GM19239 (cell line): ENCODE results near the gene RBM38.
A peak's percentile ranks its signal among the peaks of the same experiment; 100 is the strongest.
"Not testable (repeated sequence)": the region's sequence is repeated elsewhere in the genome, so short reads cannot be mapped to it uniquely, and the experiment has no call there.

Source experiments
- DNase-seq: peaks from one replicate; pipeline ENCODE4 v3.0.0; 2011; ENCODE audit warnings: low spot score; ENCODE audit not compliant: insufficient read length
- FAIRE-seq: peaks from 2 replicates; lab custom pipeline; 2011; peaks lifted over from hg19 to GRCh38; lab: Jason Lieb, UNC

Gene RBM38

DNA sequence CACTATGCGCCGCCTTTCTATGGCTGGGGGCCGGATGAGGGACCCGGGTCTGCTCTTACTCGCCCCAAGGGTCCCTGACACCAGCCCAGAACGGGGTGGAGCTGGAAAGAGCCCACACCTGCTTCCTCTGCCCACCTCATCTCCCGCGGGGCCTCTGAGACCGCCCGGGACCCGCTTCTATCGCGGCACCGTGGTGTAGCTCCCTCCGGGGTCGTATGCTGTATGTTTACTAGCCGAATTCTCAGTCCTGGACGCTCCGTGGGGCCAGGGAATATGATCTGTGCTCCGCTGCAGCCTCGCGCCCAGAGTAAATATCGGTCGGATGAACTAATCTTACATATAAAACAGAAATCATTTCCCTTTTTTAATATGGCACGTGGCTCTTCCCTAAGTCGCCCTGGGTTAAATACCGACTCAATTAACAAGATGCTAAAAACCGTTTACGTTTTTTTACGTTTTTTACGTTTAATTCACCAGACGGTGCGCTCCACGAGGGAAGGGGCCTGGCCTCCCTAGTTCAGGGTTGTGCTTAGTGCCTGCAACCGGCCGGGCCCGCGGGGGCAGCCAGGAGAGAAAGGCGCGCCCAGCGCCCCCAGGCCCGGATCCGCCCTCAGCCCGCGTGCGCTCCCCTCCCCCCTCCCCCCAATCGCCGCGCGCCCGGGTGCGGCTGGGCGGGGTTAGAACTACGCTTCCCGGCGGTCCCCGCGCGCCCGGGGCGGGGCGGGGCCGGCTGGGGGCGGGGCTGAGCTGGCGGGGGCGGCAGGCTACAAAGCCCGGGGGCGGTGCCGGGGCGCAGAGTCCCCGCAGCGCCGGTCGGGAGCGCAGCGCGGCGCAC is at the start of gene RBM38:
RBM38 (plus strand) TSS at position 793 of the 835 bp plus-strand sequence. CDS start 186 bp downstream, outside the sequence.
- DNase-seq (peak; percentile 87), FAIRE-seq (peak; percentile 70)

DNA sequence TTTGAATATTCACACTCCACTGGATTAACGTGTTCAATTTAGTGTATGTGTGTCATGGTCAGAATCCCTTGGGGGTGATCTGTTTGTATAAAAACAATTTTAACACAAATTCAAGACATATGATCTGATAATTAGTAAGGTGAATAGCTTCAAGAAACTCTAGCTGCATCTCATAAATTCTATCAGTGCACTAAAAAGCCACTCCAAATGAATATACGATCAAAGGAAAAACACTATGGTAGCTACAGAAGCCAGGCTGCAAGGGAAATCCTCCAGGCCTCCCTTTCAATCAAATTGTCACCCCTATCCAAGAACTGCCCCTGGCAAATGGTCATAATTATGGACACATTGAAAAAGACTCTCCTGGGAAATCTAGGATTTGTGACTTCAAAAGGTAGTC is 49.5 kb upstream of the RBM38 start:
- FAIRE-seq: no peak

DNA sequence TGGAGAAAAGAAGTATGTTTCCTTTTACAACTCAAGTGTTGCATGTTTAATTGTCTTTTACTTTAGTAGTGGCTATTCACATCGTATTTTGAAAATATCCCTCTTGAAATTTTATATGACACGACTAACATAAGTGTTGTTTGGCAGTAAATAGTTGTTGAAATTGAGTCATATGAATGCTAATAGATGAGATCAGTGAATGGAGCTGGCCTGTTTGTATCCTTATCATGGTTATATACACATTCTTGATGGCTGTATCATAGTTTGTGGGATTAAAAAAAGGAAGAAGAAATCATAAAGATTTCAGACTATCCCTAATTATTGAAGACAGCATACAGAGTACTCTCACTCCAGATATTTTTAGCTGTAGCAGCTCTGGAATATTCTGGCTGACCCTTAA is 48.4 kb upstream of the RBM38 start:
- FAIRE-seq: no peak
- DNase-seq: no peak

More for the DNA sequence above, 49.5 kb upstream of the RBM38 start:
- DNase-seq: no peak

DNA sequence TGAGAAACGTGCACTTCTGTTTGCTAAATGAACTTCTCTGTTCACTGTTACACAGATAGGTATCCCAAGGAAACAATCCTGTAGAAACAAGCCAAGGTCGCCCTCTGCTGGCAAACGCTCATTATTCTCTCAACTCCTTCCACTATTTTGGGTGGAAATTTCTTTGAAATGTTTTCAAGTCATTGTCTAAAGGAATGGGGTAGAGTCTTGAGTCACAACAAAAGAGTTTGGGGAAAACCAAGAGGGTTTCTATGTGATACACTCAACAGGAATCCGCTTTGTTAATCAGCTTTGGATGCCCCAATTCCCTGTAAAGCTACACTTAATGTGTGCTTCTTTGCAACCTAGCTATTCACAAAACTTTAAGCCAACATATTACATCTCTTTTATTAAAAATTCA is 44.7 kb upstream of the RBM38 start:
- FAIRE-seq: peak; percentile 88

DNA sequence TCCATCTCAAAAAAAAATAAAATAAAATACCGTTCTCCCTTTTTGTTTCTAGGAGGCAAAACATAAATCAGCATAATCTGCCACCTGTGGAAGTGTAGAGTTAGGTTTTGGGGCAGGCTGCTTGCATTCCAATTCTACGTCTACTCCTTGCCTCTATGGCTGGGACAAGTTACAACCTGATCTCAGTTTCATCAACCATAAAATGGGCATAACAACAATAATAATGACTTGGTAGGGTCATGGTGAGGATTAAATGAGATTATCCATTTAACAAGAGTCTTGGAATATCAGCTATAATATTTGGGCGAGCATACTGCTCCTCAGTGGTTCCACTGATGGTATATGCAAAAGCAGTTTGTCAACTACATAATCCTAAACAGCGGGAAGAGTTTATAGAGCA is 43.8 kb upstream of the RBM38 start:
- FAIRE-seq: no peak
- no peak for DNase-seq

More for the DNA sequence above, 44.7 kb upstream of the RBM38 start:
- no peak for DNase-seq

DNA sequence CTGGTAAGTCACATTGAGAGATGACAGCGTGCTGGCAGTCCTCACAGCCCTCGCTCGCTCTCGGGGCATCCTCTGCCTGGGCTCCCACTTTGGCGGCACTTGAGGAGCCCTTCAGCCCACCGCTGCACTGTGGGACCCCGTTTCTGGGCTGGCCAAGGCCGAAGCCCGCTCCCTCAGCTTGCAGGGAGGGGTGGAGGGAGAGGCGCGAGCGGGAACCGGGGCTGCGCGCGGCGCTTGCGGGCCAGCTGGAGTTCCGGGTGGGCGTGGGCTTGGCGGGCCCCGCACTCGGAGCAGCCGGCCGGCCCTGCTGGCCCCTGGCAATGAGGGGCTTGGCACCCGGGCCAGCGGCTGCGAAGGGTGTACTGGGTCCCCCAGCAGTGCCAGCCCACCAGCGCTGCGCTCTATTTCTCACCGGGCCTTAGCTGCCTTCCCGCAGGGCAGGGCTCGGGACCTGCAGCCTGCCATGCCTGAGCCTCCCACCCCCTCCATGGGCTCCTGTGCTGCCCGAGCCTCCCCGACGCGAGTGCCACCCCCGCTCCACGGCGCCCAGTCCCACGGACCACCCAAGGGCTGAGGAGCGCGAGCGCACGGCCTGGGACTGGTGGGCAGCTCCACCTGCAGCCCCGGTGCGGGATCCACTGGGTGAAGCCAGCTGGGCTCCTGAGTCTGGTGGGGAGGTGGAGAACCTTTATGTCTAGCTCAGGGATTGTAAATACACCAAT is 42.8 kb upstream of the RBM38 start:
- not testable (repeated sequence) for DNase-seq, FAIRE-seq

DNA sequence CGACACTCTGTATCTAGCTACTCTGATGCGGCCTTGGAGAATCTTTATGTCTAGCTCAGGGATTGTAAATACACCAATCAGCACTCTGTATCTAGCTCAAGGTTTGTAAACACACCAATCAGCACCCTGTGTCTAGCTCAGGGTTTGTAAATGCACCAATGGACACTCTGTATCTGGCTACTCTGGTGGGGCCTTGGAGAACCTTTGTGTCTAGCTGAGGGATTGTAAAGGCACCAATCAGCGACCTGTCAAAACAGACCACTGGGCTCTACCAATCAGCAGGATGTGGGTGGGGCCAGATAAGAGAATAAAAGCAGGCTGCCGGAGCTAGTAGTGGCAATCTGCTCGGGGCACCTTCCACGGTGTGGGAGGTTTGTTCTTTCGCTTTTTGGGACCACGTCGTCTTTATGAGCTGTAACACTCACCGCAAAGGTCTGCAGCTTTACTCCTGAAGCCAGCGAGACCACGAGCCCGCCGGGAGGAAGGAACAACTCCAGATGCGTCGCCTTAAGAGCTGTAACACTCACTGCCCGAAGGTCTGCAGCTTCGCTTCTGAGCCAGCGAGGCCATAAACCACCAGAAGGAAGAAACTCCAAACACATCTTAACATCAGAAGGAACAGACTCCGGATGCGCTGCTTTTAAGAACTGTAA is 42.1 kb upstream of the RBM38 start:
- DNase-seq, FAIRE-seq: not testable (repeated sequence)

DNA sequence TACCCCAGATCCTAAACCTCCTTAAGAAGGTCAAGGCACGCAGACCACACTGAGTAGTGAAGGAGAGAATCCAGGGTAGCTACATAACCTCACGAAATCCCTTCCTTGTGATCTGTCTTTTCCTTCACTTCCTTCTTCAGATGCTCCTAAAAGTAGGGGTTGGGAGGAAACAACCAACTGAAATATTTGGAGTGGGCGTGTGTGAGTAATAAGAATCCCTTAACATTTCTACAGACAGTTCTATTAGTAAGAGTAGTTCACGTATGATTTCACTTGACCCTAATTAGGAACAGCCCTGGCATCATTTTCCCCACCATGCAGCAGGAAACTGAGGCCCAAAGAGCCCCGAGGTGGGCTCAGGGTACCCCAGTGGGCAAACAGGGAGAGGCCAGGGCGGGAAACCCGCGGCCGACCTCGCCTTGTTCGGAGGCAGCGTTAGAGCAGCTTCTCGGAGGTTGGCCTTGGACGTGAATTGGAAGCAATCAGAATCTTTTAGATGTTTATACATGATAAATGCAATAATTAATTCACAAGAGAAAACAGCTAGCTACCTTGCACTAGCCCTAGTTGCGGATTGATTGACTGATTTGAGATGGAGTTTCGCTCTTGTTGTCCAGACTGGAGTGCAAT is 41.0 kb upstream of the RBM38 start:
- DNase-seq (no peak), FAIRE-seq (no peak)

DNA sequence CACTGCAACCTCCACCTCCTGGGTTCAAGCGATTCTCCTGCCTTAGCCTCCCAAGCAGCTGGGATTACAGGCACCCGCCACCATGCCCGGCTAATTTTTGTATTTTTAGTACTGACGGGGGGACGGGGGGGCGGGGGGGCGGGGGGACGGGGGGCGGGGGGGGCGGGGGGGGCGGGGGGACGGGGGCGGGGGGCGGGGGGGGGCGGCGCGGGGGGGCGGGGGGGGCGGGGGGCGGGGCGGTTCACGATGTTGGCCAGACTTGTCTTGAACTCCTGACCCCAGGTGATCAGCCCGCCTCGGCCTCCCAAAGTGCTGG is 40.5 kb upstream of the RBM38 start:
- not testable (repeated sequence) for FAIRE-seq, DNase-seq

DNA sequence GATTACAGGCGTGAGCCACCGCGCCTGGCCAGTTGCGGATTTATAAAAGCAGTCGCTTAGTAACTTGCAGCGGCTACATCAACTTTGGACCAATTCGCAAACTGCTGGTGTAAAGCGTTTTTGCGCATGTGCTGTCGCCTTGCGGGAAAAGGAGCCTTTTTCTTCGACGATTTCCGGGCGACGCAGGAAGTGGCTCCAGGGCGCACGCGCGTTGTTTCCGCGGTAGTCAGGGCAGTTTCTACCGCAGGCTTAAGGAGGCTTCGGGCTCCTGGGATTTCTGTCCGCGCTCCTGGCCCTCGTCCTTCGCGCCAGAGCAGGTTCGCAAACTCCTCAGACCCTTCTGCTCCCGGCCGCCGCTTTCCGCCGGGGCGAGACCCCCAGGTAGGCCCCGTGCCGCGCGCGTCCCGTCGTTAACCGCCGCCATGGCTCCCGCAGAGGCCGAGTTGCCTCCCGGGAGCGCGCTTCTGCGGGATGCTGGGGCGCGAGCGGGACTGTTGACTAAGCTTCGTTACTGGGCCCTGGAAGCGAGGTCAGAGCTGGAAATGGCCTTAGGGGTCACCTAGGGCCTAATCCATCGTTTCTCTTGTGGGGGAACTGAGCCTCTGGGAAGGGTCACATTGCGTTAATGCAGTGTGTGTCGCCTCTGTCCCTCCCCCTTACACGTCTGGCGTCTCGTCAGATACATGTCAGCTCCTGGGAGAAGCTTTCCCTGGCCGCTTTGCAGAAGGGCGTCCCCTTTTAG is 40.0 kb upstream of the RBM38 start, which contains the start of gene RAE1:
RAE1 (plus strand) TSS at position 214 of the 742 bp plus-strand sequence. CDS start 2,784 bp downstream, outside the sequence.
- DNase-seq (peak; percentile 92), FAIRE-seq (peak; percentile 64)

DNA sequence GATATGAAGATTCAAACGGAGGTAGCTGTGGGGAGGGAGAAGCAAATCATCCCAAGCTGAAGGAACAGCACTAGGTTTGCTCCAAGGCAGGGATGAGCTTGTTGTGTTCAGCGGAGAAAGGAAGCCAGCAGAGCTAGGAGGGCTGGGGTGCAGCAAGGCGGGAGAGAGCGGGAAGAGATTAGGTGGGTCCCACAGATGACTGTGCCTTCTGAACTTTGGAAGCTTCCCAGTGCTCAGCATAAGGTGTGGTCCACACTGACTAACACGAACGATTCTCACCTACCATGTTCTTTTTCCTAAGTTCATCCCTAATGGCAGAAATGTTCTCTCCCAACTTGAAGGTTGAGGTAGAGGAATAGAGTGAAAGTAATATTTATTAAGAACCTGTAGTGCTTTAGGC is 38.9 kb upstream of the RBM38 start:
- FAIRE-seq (no peak), DNase-seq (no peak)

DNA sequence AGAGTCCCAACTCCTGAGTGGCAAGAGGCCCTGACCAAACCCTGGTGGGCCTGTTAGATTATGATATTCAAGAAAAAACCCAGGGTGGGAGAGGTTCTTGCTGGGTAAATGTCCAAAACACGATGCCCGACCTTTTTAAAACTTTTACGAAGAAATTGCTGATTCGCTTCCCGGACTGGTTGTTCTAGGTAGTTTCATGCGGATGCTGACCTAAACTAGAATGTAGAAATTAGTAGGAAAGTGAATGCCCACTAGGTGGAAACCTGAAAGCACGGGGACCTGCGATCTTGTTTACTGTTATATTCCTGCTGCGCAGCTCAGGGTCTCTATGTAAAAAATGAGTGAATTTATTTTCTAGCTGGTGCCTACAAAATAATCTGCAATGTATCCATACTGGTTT is 37.8 kb upstream of the RBM38 start:
- DNase-seq (no peak), FAIRE-seq (no peak)

DNA sequence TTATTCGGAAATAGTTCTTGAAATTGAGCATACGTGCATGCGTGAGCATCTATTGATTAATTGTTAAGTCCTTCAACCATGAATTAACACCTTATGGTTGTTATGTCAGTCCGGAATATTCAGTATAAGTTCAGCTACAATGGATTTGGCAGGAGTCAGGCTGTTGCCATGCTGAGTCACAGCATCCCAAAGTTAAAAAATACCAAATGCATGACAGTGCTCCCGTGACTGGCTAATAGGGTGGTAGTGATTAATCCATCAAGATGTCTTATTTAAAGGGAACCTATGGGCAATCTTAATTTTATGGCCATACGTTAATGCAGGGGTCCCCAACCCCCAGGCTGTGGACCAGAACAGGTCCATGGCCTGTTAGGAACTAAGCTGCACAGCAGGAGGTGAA is 29.7 kb upstream of the RBM38 start:
- FAIRE-seq: no peak
- DNase-seq: no peak

DNA sequence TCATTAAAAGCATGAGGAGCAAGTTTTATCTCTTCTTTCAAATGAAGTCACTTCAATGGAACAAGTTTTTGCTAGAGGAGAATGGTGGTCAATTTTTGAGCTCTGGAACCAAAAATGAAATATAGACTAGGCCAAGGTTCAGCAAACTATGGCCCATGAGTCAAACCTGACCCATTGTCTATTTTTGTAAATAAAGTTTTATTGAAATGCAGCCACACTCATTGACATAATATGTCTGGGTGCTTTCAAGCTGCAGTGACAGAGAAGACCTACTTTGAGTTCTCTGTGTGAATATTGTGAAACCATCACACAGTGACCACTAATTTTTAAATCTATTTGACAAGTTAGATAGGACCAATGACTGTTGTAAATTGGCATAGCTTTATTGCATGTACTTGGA is 26.7 kb upstream of the RBM38 start:
- no peak for DNase-seq
- no peak for FAIRE-seq

DNA sequence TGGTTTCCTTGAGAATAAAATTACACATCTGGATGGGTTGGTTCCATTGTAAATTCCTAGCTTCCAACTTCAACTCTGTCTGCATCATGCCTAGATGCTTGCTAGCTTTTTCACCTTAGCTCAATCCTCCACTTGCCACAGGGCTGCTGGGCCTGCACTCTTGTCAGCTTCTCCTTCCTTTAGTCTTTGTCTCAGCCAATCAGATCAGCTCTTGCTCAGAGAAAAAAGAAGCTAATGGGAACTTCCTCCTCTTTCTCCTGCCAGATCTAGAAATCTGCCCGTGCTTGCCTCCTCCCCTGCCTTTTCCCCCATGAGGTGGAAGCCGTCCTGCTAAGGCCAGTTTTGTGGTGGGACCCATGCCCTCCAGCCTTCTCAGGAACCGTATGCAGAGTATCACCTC is 21.6 kb upstream of the RBM38 start:
- DNase-seq (no peak), FAIRE-seq (no peak)

DNA sequence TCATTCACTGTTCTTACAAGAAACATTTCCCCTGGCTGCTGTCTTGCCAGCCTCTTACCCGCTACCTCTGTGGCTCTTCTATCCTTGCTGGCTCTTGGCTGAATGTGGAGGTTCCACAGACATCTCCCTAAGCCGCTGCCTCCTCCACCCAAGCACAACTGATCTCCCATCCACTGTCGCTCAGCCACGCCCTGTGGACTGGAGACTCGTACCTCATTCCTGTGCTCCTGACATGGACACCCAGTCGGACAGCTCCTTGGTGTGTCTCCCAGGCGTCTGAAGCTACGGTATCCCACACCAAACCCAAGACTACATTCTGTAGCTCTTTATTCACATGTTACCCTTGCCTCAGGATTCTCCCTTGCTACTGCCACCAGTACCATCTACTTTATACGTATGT is 20.9 kb upstream of the RBM38 start:
- DNase-seq (no peak), FAIRE-seq (no peak)

DNA sequence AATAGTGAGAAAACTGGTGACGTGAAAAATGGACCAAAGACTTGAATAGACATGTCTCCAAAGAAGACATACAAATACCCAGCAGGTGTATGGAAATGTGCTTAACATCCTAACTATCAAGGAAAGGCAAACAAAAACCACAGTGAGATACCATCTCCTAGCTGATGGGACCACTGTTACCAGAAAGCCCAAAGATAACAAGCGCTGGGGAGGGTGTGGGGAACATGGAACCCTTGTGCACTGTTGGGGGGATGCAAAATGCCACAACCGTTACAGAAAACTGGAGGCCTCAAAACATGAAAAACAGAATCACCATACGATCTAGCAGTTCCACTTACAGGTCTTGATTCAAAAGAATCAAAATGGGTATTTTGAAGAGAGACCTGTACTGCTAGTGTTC is 19.8 kb upstream of the RBM38 start:
- DNase-seq (no peak), FAIRE-seq (no peak)

DNA sequence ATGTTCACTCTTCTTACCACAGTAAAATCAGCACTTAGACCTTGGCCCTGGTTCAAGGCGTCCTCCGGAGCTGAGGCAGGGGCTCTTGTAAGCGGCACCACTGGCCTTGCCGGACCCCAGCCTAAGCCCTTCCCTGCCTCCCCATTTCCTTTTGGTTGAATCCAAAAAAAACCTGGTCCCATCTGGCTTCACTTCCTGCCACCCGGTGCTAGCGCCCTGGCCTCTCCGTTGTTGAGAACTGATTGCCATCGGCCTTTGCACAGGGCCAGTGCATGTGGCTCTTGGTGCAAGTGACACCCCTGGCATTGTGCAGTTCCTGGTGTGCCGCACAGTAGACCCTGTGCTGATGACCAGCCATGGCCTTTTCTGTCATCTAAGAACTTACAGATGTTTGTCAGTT is 19.0 kb upstream of the RBM38 start:
- FAIRE-seq (no peak), DNase-seq (no peak)

DNA sequence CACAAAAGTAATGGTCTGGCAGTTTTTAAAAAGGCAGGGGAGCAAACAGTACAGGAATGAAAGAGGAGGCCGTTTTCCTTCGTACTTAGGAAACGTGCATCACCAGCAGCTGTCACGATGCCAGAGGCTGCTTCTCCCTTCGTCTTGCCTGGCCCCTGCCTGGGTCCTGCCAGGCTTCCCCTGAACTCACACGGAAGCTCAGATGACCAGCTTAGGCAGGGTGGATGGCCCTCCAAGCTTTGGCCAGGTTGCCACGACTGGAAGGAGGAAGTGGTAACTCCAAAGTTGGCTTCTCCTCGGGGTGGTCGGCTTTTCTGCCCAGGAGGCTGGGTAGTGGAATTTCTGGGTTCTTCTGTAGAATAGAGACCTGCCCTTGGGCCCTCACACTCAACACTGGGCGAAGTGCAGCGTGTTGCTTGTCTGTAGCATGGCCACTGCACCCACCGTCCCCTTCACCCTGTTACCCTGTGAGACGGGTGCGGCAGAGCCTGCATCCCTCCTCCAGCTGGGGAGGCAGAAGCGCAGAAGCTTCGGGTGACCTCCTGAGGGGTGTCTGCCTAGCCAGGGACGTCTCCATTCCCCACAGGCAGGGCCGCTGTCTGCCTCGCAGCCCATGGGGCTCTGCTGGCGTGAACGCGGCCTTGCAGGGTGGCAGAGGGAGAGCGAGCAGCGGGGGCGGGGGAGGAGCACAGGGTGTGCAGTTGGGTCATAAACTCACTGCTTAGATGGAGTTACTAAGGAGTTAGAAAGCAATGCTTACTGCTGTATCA is 18.4 kb upstream of the RBM38 start:
- DNase-seq: no peak
- no peak for FAIRE-seq
